WERI-Rb-1 (cell line): ENCODE measurements around the gene SOSTDC1.

ENCODE experiments used
- DNase-seq: peaks from one replicate; pipeline ENCODE4 v3.0.0-alpha.2; 2020
- H3K27ac ChIP-seq: fragments of 250-450 bp; sonication (Bioruptor Pico); 2 replicates; pipeline ENCODE4 v1.5.1; 2020; ENCODE audit warnings: mild to moderate bottlenecking, moderate library complexity
- H3K27me3 ChIP-seq: fragments of 250-450 bp; sonication (Bioruptor Pico); 2 replicates; pipeline ENCODE4 v1.5.1; 2021; ENCODE audit warnings: mild to moderate bottlenecking, low read depth, moderate library complexity; ENCODE audit not compliant: insufficient read depth, severe bottlenecking
- H3K36me3 ChIP-seq: fragments of 250-450 bp; sonication (Bioruptor Pico); 2 replicates; pipeline ENCODE4 v1.5.1; 2020; ENCODE audit warnings: mild to moderate bottlenecking, moderate library complexity
- H3K4me3 ChIP-seq: 2 replicates; pipeline ENCODE4 v1.5.1; 2011; ENCODE audit warnings: low read depth, mild to moderate bottlenecking, control low read depth, low read length
- H3K9me3 ChIP-seq: fragments of 250-450 bp; sonication (Bioruptor Pico); 2 replicates; pipeline ENCODE4 v1.5.1; 2021; ENCODE audit warnings: mild to moderate bottlenecking, moderate library complexity; ENCODE audit not compliant: severe bottlenecking
- CTCF ChIP-seq: IDR thresholded peaks from 2 replicates; pipeline ENCODE4 v1.5.1; 2011; ENCODE audit warnings: low read depth, mild to moderate bottlenecking, control low read depth, inconsistent platforms, low read length

SOSTDC1 gene

GRCh38 chr7:16420649-16421332, 44.7 kb downstream of the SOSTDC1 start:
- H3K27me3 ChIP-seq = no peaks in the 10 kb centered on the region
- H3K9me3 ChIP-seq = no peaks in the 10 kb centered on the region
- peak; percentile 91 for DNase-seq
- peak overlapping the region; percentile 80 for H3K4me3 ChIP-seq
- peak overlapping the region; percentile 73 for H3K27ac ChIP-seq
- peak; percentile 36; the same call in 1 of the 2 replicates for TF ChIP-seq CTCF
- H3K36me3 ChIP-seq = no peaks in the 10 kb centered on the region

DNA sequence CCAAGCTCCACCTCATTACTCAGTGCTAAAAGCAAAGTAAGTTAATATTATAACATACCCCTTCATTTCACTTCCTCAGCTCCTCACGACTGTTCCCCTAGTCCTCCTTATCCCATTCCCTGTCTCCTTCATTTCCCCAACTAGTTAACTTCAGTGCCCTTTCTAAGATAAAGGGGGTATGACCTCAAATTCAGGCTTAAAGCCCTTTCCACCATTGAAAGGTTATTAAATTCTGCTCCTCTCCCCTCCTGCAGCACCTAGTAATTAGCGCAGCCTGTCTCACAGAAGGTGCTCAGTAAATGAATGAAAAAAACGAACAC, 45.2 kb downstream of the SOSTDC1 start:
- no peaks in the 10 kb centered on the region for H3K36me3 ChIP-seq
- no peak for DNase-seq
- peak overlapping the region; percentile 80 for H3K4me3 ChIP-seq
- H3K27ac ChIP-seq = peak overlapping the region; percentile 73
- no peaks in the 10 kb centered on the region for H3K9me3 ChIP-seq
- no peaks in the 10 kb centered on the region for H3K27me3 ChIP-seq
- no peak for TF ChIP-seq CTCF

- Histone ChIP-seq H3K9me3 (no peaks in the 10 kb centered on the region), H3K27ac (no peak overlapping the region; the same call in 1 of the 2 replicates), H3K27me3 (no peaks in the 10 kb centered on the region), H3K36me3 (no peaks in the 10 kb centered on the region), H3K4me3 (no peak overlapping the region; the same call in 1 of the 2 replicates)
- no peak for DNase-seq
- no peak for TF ChIP-seq CTCF
Measured at GRCh38 chr7:16419859-16420258, 45.7 kb downstream of the SOSTDC1 start.

DNA sequence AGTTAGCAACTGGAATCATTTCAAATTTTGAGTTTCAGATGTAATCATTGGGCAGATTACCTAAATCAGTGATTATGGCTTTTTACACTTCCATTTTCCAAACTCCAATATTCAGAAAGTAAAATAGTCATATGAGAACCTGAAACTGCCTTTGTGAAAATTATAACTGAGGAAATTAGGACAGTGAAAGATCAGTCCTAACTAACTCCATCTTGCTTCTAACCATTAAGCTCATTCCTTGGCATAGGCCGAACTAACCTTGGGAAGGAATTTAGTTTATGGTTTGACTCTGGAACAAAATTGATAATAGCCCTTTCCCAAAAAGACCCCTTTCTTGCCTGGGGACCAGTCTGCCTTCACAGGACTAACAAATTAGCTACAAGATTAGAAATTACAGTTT, 46.4 kb downstream of the SOSTDC1 start:
- Histone ChIP-seq H3K36me3 (no peaks in the 10 kb centered on the region), H3K27me3 (no peaks in the 10 kb centered on the region), H3K9me3 (no peaks in the 10 kb centered on the region), H3K27ac (no peak overlapping the region), H3K4me3 (no peak overlapping the region)
- TF ChIP-seq CTCF = no peak
- DNase-seq = no peak

DNA sequence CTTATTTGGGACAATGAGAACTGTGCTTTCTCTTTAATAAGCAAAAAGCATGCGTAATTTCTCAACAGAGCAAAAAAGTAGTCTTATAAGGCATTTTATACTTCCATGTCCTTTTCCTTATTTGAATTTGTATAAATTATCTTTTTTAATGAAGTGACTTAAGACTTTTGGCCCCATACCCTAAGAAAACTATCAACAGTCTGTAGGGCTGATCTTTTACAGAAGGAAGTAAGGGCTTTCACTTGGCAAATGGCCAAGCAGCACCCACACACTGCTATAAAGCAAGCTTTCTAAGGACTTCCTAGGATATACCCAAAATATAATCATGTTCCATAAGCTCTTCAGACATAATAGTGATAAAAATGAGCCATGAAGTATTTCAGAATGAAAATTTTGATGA, 47.6 kb downstream of the SOSTDC1 start:
- Histone ChIP-seq H3K27me3 (no peaks in the 10 kb centered on the region), H3K4me3 (no peak overlapping the region), H3K9me3 (no peaks in the 10 kb centered on the region), H3K27ac (no peak overlapping the region), H3K36me3 (no peaks in the 10 kb centered on the region)
- no peak for TF ChIP-seq CTCF
- DNase-seq = no peak
